ENCODE data around the gene CHRNB1.

DNA sequence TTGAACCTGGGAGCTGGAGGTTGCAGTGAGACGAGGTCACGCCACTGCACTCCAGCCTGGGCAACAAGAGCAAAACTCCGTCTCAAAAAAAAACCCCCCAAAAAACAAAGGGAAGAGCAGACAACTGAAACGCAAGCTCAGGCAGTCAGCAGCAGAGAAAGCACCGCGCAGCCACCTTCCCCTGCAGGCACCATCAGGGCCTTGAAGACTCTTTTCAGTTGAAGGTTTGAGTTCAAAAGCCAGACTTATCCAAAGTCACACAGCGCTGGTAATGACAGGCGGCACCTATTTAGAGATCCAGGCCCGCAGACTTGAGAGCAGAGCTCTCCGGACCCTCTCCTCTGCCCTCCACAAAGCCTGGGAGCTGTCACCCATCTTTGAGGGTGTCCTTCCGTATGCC is 23.4 kb downstream of the CHRNB1 start:
- no peak for TF ChIP-seq POLR2A (IDR thresholded peaks at IDR 0.05)
- TF ChIP-seq, protein P1, sequence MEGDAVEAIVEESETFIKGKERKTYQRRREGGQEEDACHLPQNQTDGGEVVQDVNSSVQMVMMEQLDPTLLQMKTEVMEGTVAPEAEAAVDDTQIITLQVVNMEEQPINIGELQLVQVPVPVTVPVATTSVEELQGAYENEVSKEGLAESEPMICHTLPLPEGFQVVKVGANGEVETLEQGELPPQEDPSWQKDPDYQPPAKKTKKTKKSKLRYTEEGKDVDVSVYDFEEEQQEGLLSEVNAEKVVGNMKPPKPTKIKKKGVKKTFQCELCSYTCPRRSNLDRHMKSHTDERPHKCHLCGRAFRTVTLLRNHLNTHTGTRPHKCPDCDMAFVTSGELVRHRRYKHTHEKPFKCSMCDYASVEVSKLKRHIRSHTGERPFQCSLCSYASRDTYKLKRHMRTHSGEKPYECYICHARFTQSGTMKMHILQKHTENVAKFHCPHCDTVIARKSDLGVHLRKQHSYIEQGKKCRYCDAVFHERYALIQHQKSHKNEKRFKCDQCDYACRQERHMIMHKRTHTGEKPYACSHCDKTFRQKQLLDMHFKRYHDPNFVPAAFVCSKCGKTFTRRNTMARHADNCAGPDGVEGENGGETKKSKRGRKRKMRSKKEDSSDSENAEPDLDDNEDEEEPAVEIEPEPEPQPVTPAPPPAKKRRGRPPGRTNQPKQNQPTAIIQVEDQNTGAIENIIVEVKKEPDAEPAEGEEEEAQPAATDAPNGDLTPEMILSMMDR (IDR thresholded peaks at IDR 0.05), result no peak

All from Peyer's patch (tissue), 4 donors.